Smooth muscle cell (in vitro differentiated cells): ENCODE data around the gene PIGS. TPM values are rescaled to one million over a fixed set of nuclear protein-coding genes. Genes with fewer than 3 reads are reported as not detected.

Experiments used
- DNase-seq: peaks from one replicate; lab custom pipeline; 2025; ENCODE audit not compliant: unreplicated experiment; lab: John Stamatoyannopoulos, UW
- H2AFZ ChIP-seq: fragments of 200-600 bp; sonication (generic); 2 replicates; pipeline ENCODE4 v1.6.0; 2016; ENCODE audit warnings: antibody characterized with exemption, low read depth, mild to moderate bottlenecking
- H3F3A ChIP-seq: fragments of 200-600 bp; sonication (generic); 2 replicates; pipeline ENCODE4 v1.6.0; 2017; ENCODE audit warnings: antibody characterized with exemption, low read depth
- H3K27ac ChIP-seq: fragments of 200-600 bp; sonication (generic); 2 replicates; pipeline ENCODE4 v1.5.1; 2016; ENCODE audit warnings: low read depth, mild to moderate bottlenecking
- H3K27me3 ChIP-seq: fragments of 200-600 bp; sonication (generic); 2 replicates; pipeline ENCODE4 v1.6.1; 2016; ENCODE audit warnings: low read depth, mild to moderate bottlenecking
- H3K36me3 ChIP-seq: fragments of 200-600 bp; sonication (generic); 2 replicates; pipeline ENCODE4 v1.5.1; 2016; ENCODE audit warnings: low read depth
- H3K4me1 ChIP-seq: fragments of 200-600 bp; sonication (generic); 2 replicates; pipeline ENCODE4 v1.5.1; 2016; ENCODE audit warnings: low read depth
- H3K4me2 ChIP-seq: fragments of 200-600 bp; sonication (generic); 2 replicates; pipeline ENCODE4 v1.6.0; 2016; ENCODE audit warnings: mild to moderate bottlenecking
- H3K4me3 ChIP-seq: fragments of 200-600 bp; sonication (generic); 2 replicates; pipeline ENCODE4 v1.5.1; 2016; ENCODE audit warnings: mild to moderate bottlenecking
- H3K79me2 ChIP-seq: fragments of 200-600 bp; sonication (generic); 2 replicates; pipeline ENCODE4 v1.6.0; 2016; ENCODE audit warnings: low read depth, mild to moderate bottlenecking
- H3K9ac ChIP-seq: fragments of 200-600 bp; sonication (generic); 2 replicates; pipeline ENCODE4 v1.6.0; 2016; ENCODE audit warnings: low read depth
- H3K9me3 ChIP-seq: fragments of 200-600 bp; sonication (generic); replicated peaks from 2 replicates; pipeline ENCODE4 v1.5.1; 2016; ENCODE audit warnings: low read depth
- H4K20me1 ChIP-seq: fragments of 200-600 bp; sonication (generic); 2 replicates; pipeline ENCODE4 v1.6.0; 2016; ENCODE audit warnings: low read depth
- CTCF ChIP-seq: fragments of 200-600 bp; sonication (generic); IDR thresholded peaks from 2 replicates; pipeline ENCODE4 v1.5.1; 2017; ENCODE audit warnings: borderline replicate concordance, mild to moderate bottlenecking, antibody characterized with exemption; ENCODE audit not compliant: insufficient read depth, poor library complexity, severe bottlenecking
- WGBS: methylation state at CpG from one replicate; pipeline ENCODE4 v1.1.7; 2016; ENCODE audit warnings: low lambda C conversion rate; 5-methylcytosine and 5-hydroxymethylcytosine counted together
- polyA plus RNA-seq: library from polyadenylated mRNA; unstranded; fragments of >200 nt; fragmentation: Nextera tagmentation; extraction: Ambion mirVana; gene quantifications from 2 replicates; pipeline ENCODE4 v1.2.1, GENCODE V29; 2016
- total RNA-seq: library from RNA; depleted of rRNA; stranded (reverse); fragments of >200 nt; gene quantifications from 2 replicates; pipeline ENCODE4 v1.2.3, GENCODE V29; 2014

PIGS gene
- total and polyA plus RNA-seq, 2 experiments from 2014 or later: 61.3 to 69.2 TPM

DNA sequence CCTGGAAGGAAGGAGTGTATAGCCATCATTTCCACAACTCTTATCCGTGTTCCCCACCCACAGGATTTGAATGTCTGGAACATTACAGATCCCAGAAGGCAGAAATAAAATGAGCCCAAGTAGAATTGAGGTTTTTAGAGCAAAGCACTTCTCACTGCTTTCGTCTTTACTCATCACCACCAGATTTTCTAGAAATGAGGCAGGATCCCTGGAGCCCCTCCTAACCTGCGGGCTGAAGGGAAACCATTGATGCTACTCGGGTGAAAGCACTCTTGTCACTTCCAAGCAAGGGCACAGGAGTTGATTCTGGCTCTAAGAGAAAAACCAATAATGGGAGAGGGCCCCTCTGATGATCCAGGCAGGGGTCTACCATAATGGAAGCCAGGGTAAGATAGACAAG, 8.2 kb upstream of the PIGS start:
- no peak overlapping the region for H3K9ac ChIP-seq
- H3K79me2 ChIP-seq: no peaks in the 10 kb centered on the region
- peaks cover 3% of the 10 kb centered on the region for H3F3A ChIP-seq
- H3K9me3 ChIP-seq: no peaks in the 10 kb centered on the region
- no peak overlapping the region for H3K4me2 ChIP-seq
- TF ChIP-seq CTCF: no peak
- no peak overlapping the region for H3K27ac ChIP-seq
- peaks cover 5% of the 10 kb centered on the region for H3K4me1 ChIP-seq
- no peaks in the 10 kb centered on the region for H4K20me1 ChIP-seq
- H3K36me3 ChIP-seq: peaks cover 4% of the 10 kb centered on the region
- no peak overlapping the region for H3K4me3 ChIP-seq
- no peak for DNase-seq
- no peaks in the 10 kb centered on the region for H3K27me3 ChIP-seq
- H2AFZ ChIP-seq: no peak overlapping the region
- WGBS: 95% methylated on average over 4 of the region's 4 CpGs

DNA sequence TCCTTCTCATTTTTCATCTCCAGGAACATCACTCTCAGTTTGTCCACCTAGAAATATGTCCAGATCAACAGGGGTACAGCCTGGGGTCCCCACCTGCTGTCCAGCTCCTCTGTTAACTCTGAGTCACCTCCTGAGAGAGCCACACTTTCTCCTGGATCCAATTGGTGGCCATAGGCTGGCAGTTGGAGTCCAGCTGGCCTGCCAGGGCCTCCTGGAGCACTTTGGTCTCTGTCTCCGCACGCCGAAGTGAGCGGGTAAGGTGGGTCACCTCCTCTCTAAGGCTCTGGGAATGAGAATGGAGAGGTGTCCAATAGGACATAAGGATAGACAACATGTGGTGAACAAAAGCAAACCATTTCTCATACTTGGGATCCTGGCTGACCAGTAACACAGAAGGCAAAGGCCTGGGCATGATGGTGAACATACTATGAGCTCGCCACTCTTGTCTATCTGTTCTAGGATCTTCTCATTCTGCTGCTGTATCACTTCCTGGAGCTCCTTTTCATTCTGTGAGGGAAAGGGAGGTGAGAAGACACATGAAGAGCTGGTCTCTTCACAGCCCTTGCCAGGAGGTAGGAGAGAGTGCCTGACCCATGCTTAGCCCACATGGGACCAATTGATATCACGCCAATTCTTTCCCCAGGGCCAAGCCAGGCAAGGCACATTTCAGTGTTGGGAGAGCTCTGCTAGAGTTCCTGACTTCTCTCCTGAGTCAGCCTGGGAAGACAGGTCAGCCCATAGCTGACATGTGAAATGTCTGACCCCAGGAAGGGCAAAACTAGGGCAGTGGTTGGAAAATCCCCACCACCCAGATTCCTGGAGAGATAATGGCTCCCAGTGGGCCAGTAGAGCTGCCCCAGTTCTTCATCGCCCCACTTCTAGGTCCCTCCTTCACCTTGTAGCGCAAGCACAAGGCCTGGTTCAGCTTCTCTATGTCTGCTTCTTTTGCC, 7.2 kb upstream of the PIGS start:
- H2AFZ ChIP-seq: no peak overlapping the region
- TF ChIP-seq CTCF: no peak
- 97% methylated on average over 8 of the region's 8 CpGs for WGBS
- H3K27me3 ChIP-seq: no peaks in the 10 kb centered on the region
- DNase-seq: no peak
- no peak overlapping the region for H3K9ac ChIP-seq
- no peak overlapping the region for H3K27ac ChIP-seq
- H3K4me2 ChIP-seq: no peak overlapping the region
- H3K9me3 ChIP-seq: no peaks in the 10 kb centered on the region
- peaks cover under 1% of the 10 kb centered on the region for H3K36me3 ChIP-seq
- peaks cover 5% of the 10 kb centered on the region for H3K4me1 ChIP-seq
- H3F3A ChIP-seq: peaks cover 3% of the 10 kb centered on the region
- no peaks in the 10 kb centered on the region for H4K20me1 ChIP-seq
- H3K79me2 ChIP-seq: no peaks in the 10 kb centered on the region
- H3K4me3 ChIP-seq: no peak overlapping the region

DNA sequence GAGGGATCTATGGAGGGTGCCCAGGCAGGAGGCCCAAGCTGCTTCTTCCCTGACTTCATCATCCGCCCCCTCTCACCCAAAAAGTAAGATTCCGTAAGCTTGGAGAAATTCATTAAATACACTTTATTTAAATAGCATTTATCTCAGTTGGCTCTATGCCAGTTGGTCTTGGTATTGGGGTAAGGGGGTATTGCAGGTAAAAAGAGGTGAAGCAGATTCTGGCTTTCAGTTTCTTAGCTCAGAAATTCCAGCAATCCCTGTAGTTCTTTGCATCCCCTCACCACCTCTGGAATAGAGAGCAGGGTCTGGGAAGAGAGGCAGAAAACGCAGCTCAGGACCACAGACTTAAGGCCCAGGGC, 6.1 kb upstream of the PIGS start:
- no peaks in the 10 kb centered on the region for H3K27me3 ChIP-seq
- no peak overlapping the region for H3K9ac ChIP-seq
- H2AFZ ChIP-seq: peak overlapping the region; percentile 60
- 99% methylated on average over 3 of the region's 3 CpGs for WGBS
- DNase-seq: no peak
- H3F3A ChIP-seq: peaks cover 3% of the 10 kb centered on the region
- no peak overlapping the region for H3K27ac ChIP-seq
- H3K4me3 ChIP-seq: no peak overlapping the region
- no peaks in the 10 kb centered on the region for H3K9me3 ChIP-seq
- peaks cover 5% of the 10 kb centered on the region for H3K4me1 ChIP-seq
- no peaks in the 10 kb centered on the region for H4K20me1 ChIP-seq
- H3K4me2 ChIP-seq: no peak overlapping the region
- H3K79me2 ChIP-seq: no peaks in the 10 kb centered on the region
- no peaks in the 10 kb centered on the region for H3K36me3 ChIP-seq
- no peak for TF ChIP-seq CTCF
